GM19463 (cell line): ENCODE data around the gene LMF2.

Source experiments
- ATAC-seq: cut with Tn5 transposase; IDR thresholded peaks from one replicate; pipeline ENCODE4 v1.9.1; 2021; ENCODE audit warnings: mild to moderate bottlenecking, moderate library complexity; ENCODE audit not compliant: unreplicated experiment

Gene LMF2

DNA sequence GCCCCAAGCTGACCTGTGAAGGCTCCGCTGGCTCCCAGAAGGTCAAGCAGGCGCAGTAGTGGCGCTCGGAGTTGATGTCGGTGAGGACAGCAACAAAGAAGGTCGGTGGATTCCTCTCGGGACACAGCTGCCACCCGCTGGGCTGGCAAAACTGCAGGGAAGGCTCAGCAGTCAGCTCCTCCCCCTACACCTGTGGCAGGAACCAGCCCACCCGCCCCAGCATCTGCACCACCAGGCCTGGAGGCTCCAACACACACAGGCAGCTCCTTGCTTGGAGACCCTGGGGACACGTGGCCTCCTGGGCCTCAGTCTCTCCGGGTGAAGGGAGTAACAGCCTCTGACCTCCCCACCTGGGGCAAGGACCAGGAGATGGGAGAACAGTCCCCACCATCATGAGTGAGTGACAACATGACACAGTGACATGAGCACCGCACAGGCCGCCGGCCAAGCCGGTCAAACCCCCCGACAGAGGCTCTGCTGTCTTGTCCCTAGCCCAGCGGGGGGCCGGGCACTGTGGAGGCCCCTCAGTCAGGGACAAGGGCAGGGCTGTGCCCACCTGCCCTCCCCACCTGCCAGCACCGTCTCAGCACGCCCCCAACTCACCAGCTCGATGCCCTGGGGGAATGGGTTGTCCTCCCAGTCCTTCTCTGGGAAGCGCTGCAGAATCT lies 39.6 kb downstream of the LMF2 start:
- no peak for ATAC-seq

DNA sequence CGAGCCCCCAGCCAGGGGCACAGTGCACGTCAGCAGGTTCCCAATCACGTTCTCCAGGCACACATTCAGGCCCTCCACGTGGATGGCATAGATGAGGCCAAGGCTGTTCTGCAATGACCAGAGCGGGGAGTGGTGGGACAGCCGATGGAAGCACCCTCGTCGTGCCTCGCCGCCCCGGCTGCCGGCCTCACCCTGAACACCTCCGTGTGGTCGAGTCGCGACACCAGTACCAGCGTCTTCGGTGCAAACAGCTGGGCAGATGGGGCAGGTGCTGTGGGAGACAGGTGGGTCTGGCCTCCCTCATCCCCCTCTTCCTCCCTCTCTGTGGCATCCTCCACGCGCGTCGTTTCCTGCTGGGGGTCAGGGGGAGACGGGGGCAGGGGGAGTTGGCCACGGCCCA lies 40.2 kb downstream of the LMF2 start:
- ATAC-seq = no peak

DNA sequence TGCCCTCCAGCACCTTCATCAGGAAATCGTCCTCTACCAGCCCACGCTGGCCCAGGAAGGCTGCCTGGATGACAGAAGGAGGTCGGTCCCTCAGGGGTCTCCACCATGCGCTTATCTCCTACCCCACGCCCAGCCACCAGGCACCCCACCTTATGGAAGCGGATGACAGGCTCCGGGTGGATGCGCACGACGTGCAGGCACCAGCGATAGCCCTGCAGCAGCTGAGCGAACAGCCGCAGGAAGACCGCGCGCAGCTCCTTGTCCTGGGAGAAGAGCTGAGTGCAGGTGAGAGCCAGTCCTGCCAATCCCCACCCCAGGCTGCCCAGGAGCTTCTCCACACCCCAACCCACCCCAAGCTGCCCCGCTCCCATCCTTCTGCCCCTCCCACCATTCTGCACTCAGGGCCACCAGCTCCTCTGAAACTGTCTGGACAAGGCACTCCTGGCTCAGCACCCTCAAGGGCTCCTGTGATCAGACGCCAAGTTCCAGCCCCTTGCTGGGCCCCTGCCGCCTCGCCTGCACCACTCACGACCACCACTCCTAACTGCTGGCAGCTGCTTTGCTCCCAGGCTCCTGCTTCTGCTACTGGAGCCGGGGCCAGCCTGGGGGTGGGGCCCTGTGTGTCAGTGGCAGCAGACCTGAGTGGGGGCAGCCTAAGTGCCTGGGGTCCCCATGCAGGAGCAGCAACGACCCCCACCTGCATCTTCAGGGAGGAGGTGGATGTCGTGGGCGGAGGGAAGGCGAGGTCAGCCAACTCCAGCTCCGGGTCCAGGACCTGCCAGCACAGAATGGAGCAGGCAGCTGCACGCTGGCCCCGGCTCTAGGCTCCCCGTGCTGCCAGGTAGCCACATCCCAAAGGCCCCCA lies 42.2 kb downstream of the LMF2 start:
- no peak for ATAC-seq

- no peak for ATAC-seq
Measured at GRCh38 chr22:50464451-50464850, 43.1 kb downstream of the LMF2 start.

- ATAC-seq = no peak
Measured at GRCh38 chr22:50463188-50463900, 44.2 kb downstream of the LMF2 start.

GRCh38 chr22:50461979-50462540 lies 45.4 kb downstream of the LMF2 start:
- ATAC-seq = no peak

DNA sequence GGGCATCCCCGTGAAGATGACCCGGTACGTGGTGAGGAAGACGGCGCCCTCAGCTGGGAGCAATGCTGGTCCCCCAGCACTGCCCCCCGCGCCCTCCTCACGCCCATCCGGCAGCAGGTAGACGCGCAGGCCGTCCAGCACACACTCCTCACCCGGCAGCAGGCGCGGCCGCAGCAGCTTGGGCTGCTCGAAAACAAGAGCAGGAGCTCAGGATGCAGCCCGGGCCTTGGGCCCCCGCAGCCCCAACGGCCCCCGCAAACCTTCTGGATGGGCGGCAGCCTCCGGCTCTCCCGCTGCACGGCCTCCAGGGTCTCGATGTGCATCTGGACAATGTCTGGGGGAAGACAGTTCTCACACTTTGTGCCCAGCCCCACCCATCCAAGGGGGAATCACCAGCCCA lies 46.0 kb downstream of the LMF2 start:
- no peak for ATAC-seq

- no peak for ATAC-seq
Measured at GRCh38 chr22:50460938-50461337, 46.6 kb downstream of the LMF2 start.

GRCh38 chr22:50459496-50460140 lies 47.9 kb downstream of the LMF2 start:
- ATAC-seq = no peak

DNA sequence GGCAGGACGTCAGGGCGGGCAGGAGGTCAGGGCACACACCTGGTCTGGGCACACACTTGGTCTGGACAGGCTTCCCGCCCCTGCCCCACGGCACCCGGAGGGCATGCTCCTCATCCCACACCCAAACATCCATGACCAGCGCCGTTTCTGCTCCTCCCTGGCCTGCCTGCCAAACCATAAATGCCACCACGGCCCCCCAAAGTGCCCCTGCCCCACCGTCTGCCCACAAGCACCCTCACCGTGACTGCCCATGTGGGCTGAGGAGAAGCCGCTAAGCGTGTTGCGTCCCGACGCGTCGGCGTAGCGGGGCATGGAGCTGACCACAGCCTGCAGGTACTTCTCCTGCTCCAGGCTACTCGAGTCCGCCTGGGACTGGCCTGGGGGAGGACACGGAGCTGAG lies 48.5 kb downstream of the LMF2 start:
- ATAC-seq = no peak

DNA sequence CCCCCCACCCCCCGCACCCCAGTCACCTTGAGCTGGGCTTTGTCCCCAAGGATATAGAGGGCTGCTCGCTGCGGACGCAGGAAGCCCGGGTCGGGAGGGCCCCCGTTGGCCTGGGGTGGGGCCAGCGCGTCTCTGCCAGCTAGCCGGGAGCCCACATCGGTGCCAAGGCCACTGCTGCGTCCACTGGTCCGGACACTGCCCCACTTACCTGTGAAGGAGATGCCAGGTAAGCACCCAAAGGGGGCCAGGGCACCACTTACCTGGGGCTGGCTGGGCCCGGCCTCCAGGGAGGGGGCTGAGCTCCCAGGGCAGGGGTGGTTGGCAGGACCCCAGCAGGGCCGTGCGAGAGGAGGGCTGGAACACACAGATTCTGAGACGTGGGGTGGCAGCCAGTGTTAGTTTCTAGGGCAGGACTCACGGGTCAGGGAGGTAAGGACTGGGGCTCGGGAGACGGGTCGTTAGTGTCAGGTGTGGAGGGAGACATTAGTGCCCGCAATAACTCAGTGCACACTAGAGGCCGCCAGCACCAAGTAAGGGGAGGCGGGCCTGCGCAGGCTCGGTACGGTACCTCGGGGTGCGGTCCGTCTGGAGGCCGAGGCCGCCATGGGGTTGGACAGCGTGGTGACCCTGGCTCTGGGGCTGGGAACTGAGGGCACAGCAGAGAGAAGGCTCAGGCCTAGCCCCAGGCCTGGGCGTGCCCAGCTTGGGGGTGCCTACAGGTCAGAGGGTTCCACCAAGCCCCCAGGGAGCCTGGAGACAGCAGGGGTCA lies 50.9 kb downstream of the LMF2 start:
- no peak for ATAC-seq

- no peak for ATAC-seq
Measured at GRCh38 chr22:50456026-50456425, 51.5 kb downstream of the LMF2 start.

GRCh38 chr22:50455201-50455600 lies 52.3 kb downstream of the LMF2 start:
- no peak for ATAC-seq

DNA sequence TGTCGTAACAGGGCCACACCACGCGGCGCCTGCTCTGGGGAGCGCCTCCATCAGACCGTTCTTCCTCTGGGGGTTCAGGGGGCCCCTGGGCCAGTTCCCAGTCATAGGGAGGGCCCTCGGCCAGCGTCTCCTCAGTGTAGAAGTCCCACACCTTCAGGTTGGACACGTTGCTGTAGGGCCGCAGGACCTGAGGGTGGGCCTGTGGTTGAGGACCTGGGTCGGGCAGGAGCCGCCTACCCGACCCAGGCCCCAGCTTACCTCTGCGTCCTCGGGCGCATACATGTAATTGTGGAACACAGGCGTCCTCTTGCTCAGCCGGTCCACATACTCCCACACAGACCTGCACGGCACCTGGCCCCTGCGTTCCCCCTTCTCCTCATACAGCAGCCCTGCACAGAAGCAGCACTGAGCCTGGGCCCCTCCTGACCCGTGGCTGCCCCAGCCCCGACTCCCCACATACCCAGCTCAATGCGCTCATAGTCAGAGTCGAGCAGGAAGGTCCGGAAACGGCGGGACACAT lies 52.9 kb downstream of the LMF2 start:
- no peak for ATAC-seq
